H1 (cell line): ENCODE results near the gene SMARCB1. TPM values are rescaled to one million over a fixed set of nuclear protein-coding genes. Genes with fewer than 3 reads are reported as not detected.

Experiments used
- CTCF ChIA-PET: fragments of 300-600 bp; sonication (Branson Sonifier 250); formaldehyde crosslinking; loops from one replicate; lab custom pipeline; 2021; ENCODE audit not compliant: partially characterized antibody; lab: Charles Lee
- POLR2A ChIA-PET: fragments of 300-600 bp; sonication (Branson Sonifier 250); formaldehyde crosslinking; loops from one replicate; lab custom pipeline; 2021; ENCODE audit warnings: inconsistent platforms; ENCODE audit not compliant: partially characterized antibody; lab: Charles Lee
- DNase-seq, 2 experiments: peaks; one replicate each; pipeline versions ENCODE4 v3.0.0 to v3.0.0-alpha.2; 2010 to 2022; ENCODE audit warnings: low spot score in 2 of 2, low read depth in 1 of 2, mixed read lengths in 1 of 2
- FAIRE-seq: peaks from 2 replicates; lab custom pipeline; 2011; peaks lifted over from hg19 to GRCh38; lab: Jason Lieb, UNC
- H2AFZ ChIP-seq: 2 replicates; pipeline ENCODE4 v1.8.1; 2012; ENCODE audit warnings: low read length, inconsistent platforms
- H2AK5ac ChIP-seq: 2 replicates; pipeline ENCODE4 v1.6.1; 2013; ENCODE audit warnings: low read depth, low read length
- H2BK120ac ChIP-seq: replicated peaks from 2 replicates; pipeline ENCODE3; 2013; ENCODE audit warnings: low read depth, low read length, inconsistent platforms
- H2BK12ac ChIP-seq: 2 replicates; pipeline ENCODE4 v1.6.1; 2013; ENCODE audit warnings: low read depth, low read length
- H2BK15ac ChIP-seq: 2 replicates; pipeline ENCODE4 v1.6.1; 2013; ENCODE audit warnings: low read length
- H2BK20ac ChIP-seq: 2 replicates; pipeline ENCODE4 v1.6.1; 2013; ENCODE audit warnings: low read length
- H2BK5ac ChIP-seq: 2 replicates; pipeline ENCODE4 v1.6.1; 2013; ENCODE audit warnings: low read depth, low read length
- H3K14ac ChIP-seq: 2 replicates; pipeline ENCODE4 v1.6.1; 2013; ENCODE audit warnings: inconsistent platforms; ENCODE audit not compliant: insufficient read length
- H3K18ac ChIP-seq: 2 replicates; pipeline ENCODE4 v1.6.1; 2013; ENCODE audit warnings: low read length; ENCODE audit errors: extremely low read depth
- H3K23ac ChIP-seq: 2 replicates; pipeline ENCODE4 v1.6.1; 2013; ENCODE audit warnings: inconsistent platforms; ENCODE audit not compliant: insufficient read length
- H3K23me2 ChIP-seq: 2 replicates; pipeline ENCODE4 v1.6.1; 2013; ENCODE audit warnings: low read depth, low read length
- H3K27ac ChIP-seq: 2 replicates; pipeline ENCODE4 v1.6.1; 2011; ENCODE audit warnings: low read depth, low read length, inconsistent platforms
- H3K27me3 ChIP-seq, 4 experiments: replicated peaks in 1 of 4; 1 replicate in 1 of 4; 2 replicates in 3 of 4; pipeline versions ENCODE4 v1.6.1 to v1.8.1; 2011 to 2013; ENCODE audit warnings: low read length in 3 of 4, mild to moderate bottlenecking in 3 of 4, inconsistent platforms in 2 of 4, mixed read lengths in 2 of 4, moderate library complexity in 1 of 4; ENCODE audit not compliant: control insufficient read depth in 3 of 4, insufficient read depth in 3 of 4; ENCODE audit errors: extremely low read depth in 1 of 4
- H3K36me3 ChIP-seq, 4 experiments: 2 replicates each; pipeline versions ENCODE4 v1.6.1 to v1.8.1; 2011 to 2013; ENCODE audit warnings: mild to moderate bottlenecking in 4 of 4, low read length in 3 of 4, moderate library complexity in 2 of 4, control low read depth in 1 of 4, inconsistent platforms in 1 of 4; ENCODE audit not compliant: insufficient read depth in 4 of 4, control insufficient read depth in 2 of 4
- H3K4ac ChIP-seq: replicated peaks from 2 replicates; pipeline ENCODE3; 2013; ENCODE audit warnings: low read length, low read depth, mixed read lengths, inconsistent platforms; ENCODE audit not compliant: insufficient read length
- H3K4me1 ChIP-seq, 4 experiments: replicated peaks in 1 of 4; 1 replicate in 1 of 4; 2 replicates in 3 of 4; pipeline versions ENCODE4 v1.6.1 to v1.8.1; 2011 to 2013; ENCODE audit warnings: low read length in 3 of 4, inconsistent platforms in 2 of 4, mixed read lengths in 1 of 4; ENCODE audit not compliant: insufficient read depth in 4 of 4, control insufficient read depth in 3 of 4
- H3K4me2 ChIP-seq, 2 experiments: 2 replicates each; pipeline versions ENCODE4 v1.6.1 to v1.8.1; 2011 to 2013; ENCODE audit warnings: low read depth in 2 of 2, low read length in 2 of 2, control low read depth in 1 of 2, inconsistent platforms in 1 of 2, mild to moderate bottlenecking in 1 of 2; ENCODE audit not compliant: insufficient read depth in 1 of 2
- H3K4me3 ChIP-seq, 4 experiments: fragments of 200-600, 300-600 bp in 1 of 4; sonication (generic), shearing (Covaris generic), sonication (Bioruptor Twin) in 1 of 4; 2 replicates each; pipeline versions ENCODE4 v1.5.1 to v1.8.1; 2011 to 2016; ENCODE audit warnings: low read length in 4 of 4, low read depth in 3 of 4, control low read depth in 2 of 4, inconsistent platforms in 2 of 4, mild to moderate bottlenecking in 2 of 4, mixed read lengths in 1 of 4, moderate library complexity in 1 of 4; ENCODE audit not compliant: insufficient read depth in 2 of 4; ENCODE audit errors: extremely low read depth in 1 of 4
- H3K56ac ChIP-seq: replicated peaks from 2 replicates; pipeline ENCODE3; 2013; ENCODE audit warnings: low read depth, mild to moderate bottlenecking, mixed read lengths, low read length, inconsistent platforms; ENCODE audit not compliant: insufficient read length
- H3K79me1 ChIP-seq: 2 replicates; pipeline ENCODE4 v1.6.1; 2013; ENCODE audit warnings: low read depth, low read length, control low read depth
- H3K79me2 ChIP-seq, 2 experiments: 2 replicates each; pipeline versions ENCODE4 v1.6.1 to v1.8.1; 2012 to 2013; ENCODE audit warnings: low read length in 2 of 2, mild to moderate bottlenecking in 2 of 2, inconsistent platforms in 1 of 2; ENCODE audit not compliant: insufficient read depth in 2 of 2, control insufficient read depth in 1 of 2
- H3K9ac ChIP-seq, 4 experiments: replicated peaks in 1 of 4; 1 replicate in 1 of 4; 2 replicates in 3 of 4; pipeline versions ENCODE4 v1.6.1 to v1.8.1; 2011 to 2013; ENCODE audit warnings: low read depth in 3 of 4, low read length in 3 of 4, control low read depth in 2 of 4, mild to moderate bottlenecking in 2 of 4, moderate library complexity in 2 of 4, inconsistent platforms in 1 of 4; ENCODE audit errors: extremely low read depth in 1 of 4
- H3K9me3 ChIP-seq, 2 experiments: 2 replicates each; pipeline versions ENCODE4 v1.6.1 to v1.8.1; 2012 to 2013; ENCODE audit warnings: mild to moderate bottlenecking in 2 of 2, moderate library complexity in 2 of 2, control low read depth in 1 of 2, inconsistent platforms in 1 of 2, low read depth in 1 of 2, low read length in 1 of 2, mixed read lengths in 1 of 2; ENCODE audit not compliant: insufficient read depth in 2 of 2
- H4K20me1 ChIP-seq, 2 experiments: replicated peaks in 1 of 2; 2 replicates each; pipeline versions ENCODE3 to v1.8.1; 2011 to 2013; ENCODE audit warnings: inconsistent platforms in 2 of 2, low read length in 2 of 2, mild to moderate bottlenecking in 1 of 2; ENCODE audit not compliant: insufficient read depth in 2 of 2, control insufficient read depth in 1 of 2
- H4K5ac ChIP-seq: 2 replicates; pipeline ENCODE4 v1.6.1; 2013; ENCODE audit warnings: low read length, low read depth, mixed read lengths, inconsistent platforms; ENCODE audit not compliant: insufficient read length
- H4K8ac ChIP-seq: 2 replicates; pipeline ENCODE4 v1.8.0; 2013; ENCODE audit warnings: mild to moderate bottlenecking, moderate library complexity, low read length, inconsistent platforms; ENCODE audit not compliant: insufficient read depth; ENCODE audit errors: extremely low read depth
- H4K91ac ChIP-seq: replicated peaks from 2 replicates; pipeline ENCODE3; 2013; ENCODE audit warnings: low read length, mixed read lengths, inconsistent platforms; ENCODE audit not compliant: insufficient read length
- BACH1 ChIP-seq: IDR thresholded peaks from 2 replicates; pipeline ENCODE4 v1.6.1; 2012; ENCODE audit warnings: low read length, improper control_type of control experiment
- BCL11A ChIP-seq, 2 experiments: IDR thresholded peaks; one replicate each; pipeline ENCODE4 v1.6.1; 2011; ENCODE audit warnings: low read depth in 2 of 2, low read length in 2 of 2, mild to moderate bottlenecking in 2 of 2
- BRCA1 ChIP-seq: IDR thresholded peaks from 2 replicates; pipeline ENCODE4 v1.6.1; 2012; ENCODE audit warnings: low read depth, low read length, improper control_type of control experiment
- CTBP2 ChIP-seq: IDR thresholded peaks from 2 replicates; pipeline ENCODE4 v1.7.0; 2011; ENCODE audit warnings: borderline replicate concordance, mild to moderate bottlenecking, moderate library complexity, mixed read lengths, low read length; ENCODE audit not compliant: insufficient read depth, insufficient read length
- MAX ChIP-seq: IDR thresholded peaks from 2 replicates; pipeline ENCODE4 v1.6.1; 2012; ENCODE audit warnings: inconsistent platforms
- NRF1 ChIP-seq: IDR thresholded peaks from 2 replicates; pipeline ENCODE4 v1.6.1; 2011; ENCODE audit warnings: mild to moderate bottlenecking, low read depth, low read length, improper control_type of control experiment
- PHF8 ChIP-seq: fragments of 200-600 bp; sonication (generic); conservative IDR thresholded peaks from 2 replicates; pipeline ENCODE4 v1.7.1; 2012; ENCODE audit warnings: low read depth, mild to moderate bottlenecking, inconsistent platforms, low read length, moderate library complexity
- POU5F1 ChIP-seq: IDR thresholded peaks from 2 replicates; pipeline ENCODE4 v1.6.1; 2011; ENCODE audit warnings: low read depth, mild to moderate bottlenecking, low read length, moderate library complexity
- RXRA ChIP-seq: IDR thresholded peaks from 2 replicates; pipeline ENCODE4 v1.6.1; 2011; ENCODE audit warnings: low read depth, mild to moderate bottlenecking, low read length, moderate library complexity; ENCODE audit not compliant: insufficient read depth
- SP1 ChIP-seq: IDR thresholded peaks from 2 replicates; pipeline ENCODE4 v1.6.1; 2011; ENCODE audit warnings: low read depth, low read length
- SP4 ChIP-seq: IDR thresholded peaks from 2 replicates; pipeline ENCODE4 v1.6.1; 2012; ENCODE audit warnings: low read length, inconsistent platforms
- SRF ChIP-seq: IDR thresholded peaks from 2 replicates; pipeline ENCODE4 v1.6.1; 2011; ENCODE audit warnings: mild to moderate bottlenecking, low read depth, low read length, moderate library complexity
- SUZ12 ChIP-seq: fragments of 200-600 bp; sonication (generic); IDR thresholded peaks from 2 replicates; pipeline ENCODE4 v1.6.1; 2012; ENCODE audit warnings: mild to moderate bottlenecking, inconsistent platforms, low read length, moderate library complexity, mixed read lengths
- WGBS, 2 experiments: shearing (Covaris generic) in 1 of 2; methylation state at CpG; one replicate each; pipeline versions ENCODE4 v1.1.6 to v1.1.7; 2013 to 2015; ENCODE audit warnings: low lambda C conversion rate in 2 of 2, mixed read lengths in 2 of 2, inconsistent platforms in 1 of 2, low coverage in 1 of 2, missing lambda C conversion rate in 1 of 2; ENCODE audit not compliant: insufficient replicate concordance in 2 of 2, insufficient coverage in 1 of 2, insufficient read length in 1 of 2; ENCODE audit errors: extremely low coverage in 1 of 2, missing lambda C conversion rate in 1 of 2; 5-methylcytosine and 5-hydroxymethylcytosine counted together
- polyA plus RNA-seq, 7 experiments: library from polyadenylated mRNA; depleted of rRNA in 3 of 7; stranded (reverse) in 5 of 7; unstranded in 2 of 7; fragments of >200 nt in 5 of 7; fragments of 200-250 nt in 2 of 7; gene quantifications; 1 replicate in 5 of 7; 2 replicates in 1 of 7; 4 replicates in 1 of 7; pipeline versions ENCODE4 v1.2.1 to v1.2.3, GENCODE V29; 2011 to 2013; ENCODE audit warnings: missing spikeins in 2 of 7, mixed read lengths in 2 of 7
- total RNA-seq: library from RNA; stranded (reverse); fragmentation: NEBNext Ultra II Directional; extraction: Animal tissue kit (Norgen Biotek cat#: 25700); gene quantifications from 2 replicates; pipeline ENCODE4 v1.2.1, GENCODE V29; 2021

SMARCB1 gene
- total and polyA plus RNA-seq, 2 of the 8 experiments (the other 6 are each of a cell fraction or from before 2014, with no cell fraction given) = 116 to 145 TPM

GRCh38 chr22:23834793-23835483 lies 48.2 kb downstream of the SMARCB1 start:
- H3K79me1 ChIP-seq = peaks cover 4% of the 10 kb centered on the region; the same call in 1 of the 2 replicates
- peaks cover 12% of the 10 kb centered on the region; the same call in 1 of the 2 replicates for H3K23me2 ChIP-seq
- H3K9me3 ChIP-seq = no peaks in the 10 kb centered on the region
- no peaks in the 10 kb centered on the region; a peak in 1 of 4 replicates for H3K79me2 ChIP-seq
- H3K23ac ChIP-seq = no peak overlapping the region
- H4K20me1 ChIP-seq = peaks cover 6 to 24% of the 10 kb centered on the region in 2 experiments
- TF ChIP-seq SUZ12 (no peak), PHF8 (no peak), RXRA (no peak), POU5F1 (no peak), SP4 (no peak), MAX (no peak), BRCA1 (no peak), CTBP2 (no peak), NRF1 (no peak), BCL11A (IDR thresholded peaks at IDR 0.05; ENCODE audit: low read depth in 2 of 2, low read length in 2 of 2) (no peak), SP1 (no peak), BACH1 (no peak), SRF (no peak)
- 94% methylated on average over 10 of the region's 10 CpGs; no CpG with 5 or more reads in 1 of the 2 experiments for WGBS, 2 experiments
- H2BK15ac ChIP-seq = no peak overlapping the region
- no peak overlapping the region for H3K4me3 ChIP-seq
- no peak overlapping the region for H2BK12ac ChIP-seq
- H3K36me3 ChIP-seq = peaks cover 0 to 21% (median 9%) of the 10 kb centered on the region in 4 experiments; a peak in 4 of 8 replicates
- H4K91ac ChIP-seq = no peak overlapping the region
- H2BK5ac ChIP-seq = no peak overlapping the region
- H3K4ac ChIP-seq = no peak overlapping the region
- no peak overlapping the region for H4K8ac ChIP-seq
- no peak overlapping the region for H3K9ac ChIP-seq
- no peak overlapping the region for H2BK20ac ChIP-seq
- peaks cover 0 to 8% (median 6%) of the 10 kb centered on the region in 4 experiments; a peak in 5 of 7 replicates for H3K4me1 ChIP-seq
- H4K5ac ChIP-seq = no peak overlapping the region
- H3K56ac ChIP-seq = no peak overlapping the region
- H3K27me3 ChIP-seq = peaks cover 0 to 2% (median 0%) of the 10 kb centered on the region in 4 experiments; a peak in 2 of 7 replicates
- no peak for DNase-seq
- no peak overlapping the region for H3K27ac ChIP-seq
- H3K14ac ChIP-seq = no peak overlapping the region
- no peak for FAIRE-seq
- CTCF ChIA-PET = interaction anchor here (0.7 to 3.2 kb wide), 6 partner anchors 9 to 66 kb away, joined by 3 to 12 read pairs (median 4); partner anchors contain the start of gene MIF
- no peak overlapping the region for H3K18ac ChIP-seq
- H2AK5ac ChIP-seq = no peak overlapping the region
- no peak overlapping the region for H2AFZ ChIP-seq
- H2BK120ac ChIP-seq = no peak overlapping the region
- no peak overlapping the region for H3K4me2 ChIP-seq
- POLR2A ChIA-PET = interaction anchor here (0.8 to 2.0 kb wide), 5 partner anchors 11 to 45 kb away, joined by 3 to 8 read pairs (median 5); no protein-coding TSS in a partner anchor
